ENCODE measurements around the gene UBE4B. TPM values are rescaled to one million over a fixed set of nuclear protein-coding genes. Genes with fewer than 3 reads are reported as not detected.

Gene UBE4B
- total and polyA plus RNA-seq, 4 donors = 7.5 to 25.5 (median 16.6) TPM

DNA sequence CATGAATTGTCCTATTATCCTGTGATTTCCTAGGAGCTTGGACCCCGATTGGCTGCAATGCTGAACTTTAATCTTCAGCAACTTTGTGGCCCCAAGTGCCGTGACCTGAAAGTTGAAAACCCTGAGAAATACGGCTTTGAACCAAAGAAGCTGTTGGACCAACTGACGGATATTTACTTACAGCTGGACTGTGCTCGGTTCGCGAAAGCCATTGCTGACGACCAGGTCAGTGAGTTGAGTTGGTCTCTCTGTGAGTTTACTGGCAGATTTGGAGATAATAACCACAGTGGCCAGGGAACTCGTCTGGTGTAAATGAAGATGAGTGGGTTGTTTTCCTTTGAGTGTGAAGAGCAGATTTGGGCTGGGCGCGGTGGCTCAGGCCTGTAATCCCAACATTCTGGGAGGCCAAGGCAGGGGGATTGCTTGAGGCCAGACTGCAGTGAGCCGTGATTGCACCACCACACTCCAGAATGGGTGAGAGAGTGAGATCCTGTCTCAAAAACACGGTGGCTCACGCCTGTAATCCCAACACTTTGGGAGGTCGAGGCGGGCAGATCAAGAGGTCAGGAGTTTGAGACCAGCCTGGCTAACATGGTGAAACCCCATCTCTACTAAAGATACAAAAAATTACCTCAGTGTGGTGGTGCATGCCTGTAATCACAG lies 138.5 kb downstream of the UBE4B start:
- peak; percentile 38 for DNase-seq (ENCODE audit: low spot score)
- no peaks in the 10 kb centered on the region for H3K4me1 ChIP-seq (ENCODE audit: control insufficient read depth in 4 of 4, insufficient read depth in 4 of 4, low read length in 3 of 4)
- H3K27ac ChIP-seq (ENCODE audit: low read depth in 1 of 2, low read length in 2 of 2) = no peak overlapping the region
- no peak overlapping the region for H3K9ac ChIP-seq (ENCODE audit: low read depth in 1 of 2, low read length in 2 of 2)
- peaks cover 11 to 31% (median 23%) of the 10 kb centered on the region in 4 donors for H3K36me3 ChIP-seq (ENCODE audit: control insufficient read depth in 4 of 4, insufficient read depth in 3 of 4, low read depth in 1 of 4, low read length in 3 of 4)
- H3K4me3 ChIP-seq (ENCODE audit: low read depth in 1 of 3, low read length in 3 of 3) = no peak overlapping the region
- no peaks in the 10 kb centered on the region for H3K9me3 ChIP-seq (ENCODE audit: control insufficient read depth in 4 of 4, low read length in 3 of 4)
- WGBS = 78% methylated on average over 16 of the region's 16 CpGs
- TF ChIP-seq TAF1 (conservative IDR thresholded peaks at IDR 0.05) = no peak
- TF ChIP-seq GABPA (IDR thresholded peaks at IDR 0.05 in 1 of 2, conservative IDR thresholded peaks at IDR 0.05 in 1 of 2) = no peak
- TF ChIP-seq HNF4A (conservative IDR thresholded peaks at IDR 0.05) = peak in 1 of 2 donors; percentile 31
- no peak for TF ChIP-seq EGR1 (IDR thresholded peaks at IDR 0.05; ENCODE audit: low read depth in 2 of 2)
- TF ChIP-seq RXRA (IDR thresholded peaks at IDR 0.05) = peak in 1 of 2 donors; percentile 12
- TF ChIP-seq FOXA1 (IDR thresholded peaks at IDR 0.05) = no peak
- TF ChIP-seq, protein P1, sequence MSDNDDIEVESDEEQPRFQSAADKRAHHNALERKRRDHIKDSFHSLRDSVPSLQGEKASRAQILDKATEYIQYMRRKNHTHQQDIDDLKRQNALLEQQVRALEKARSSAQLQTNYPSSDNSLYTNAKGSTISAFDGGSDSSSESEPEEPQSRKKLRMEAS (IDR thresholded peaks at IDR 0.05) = no peak
- TF ChIP-seq, protein P2, sequence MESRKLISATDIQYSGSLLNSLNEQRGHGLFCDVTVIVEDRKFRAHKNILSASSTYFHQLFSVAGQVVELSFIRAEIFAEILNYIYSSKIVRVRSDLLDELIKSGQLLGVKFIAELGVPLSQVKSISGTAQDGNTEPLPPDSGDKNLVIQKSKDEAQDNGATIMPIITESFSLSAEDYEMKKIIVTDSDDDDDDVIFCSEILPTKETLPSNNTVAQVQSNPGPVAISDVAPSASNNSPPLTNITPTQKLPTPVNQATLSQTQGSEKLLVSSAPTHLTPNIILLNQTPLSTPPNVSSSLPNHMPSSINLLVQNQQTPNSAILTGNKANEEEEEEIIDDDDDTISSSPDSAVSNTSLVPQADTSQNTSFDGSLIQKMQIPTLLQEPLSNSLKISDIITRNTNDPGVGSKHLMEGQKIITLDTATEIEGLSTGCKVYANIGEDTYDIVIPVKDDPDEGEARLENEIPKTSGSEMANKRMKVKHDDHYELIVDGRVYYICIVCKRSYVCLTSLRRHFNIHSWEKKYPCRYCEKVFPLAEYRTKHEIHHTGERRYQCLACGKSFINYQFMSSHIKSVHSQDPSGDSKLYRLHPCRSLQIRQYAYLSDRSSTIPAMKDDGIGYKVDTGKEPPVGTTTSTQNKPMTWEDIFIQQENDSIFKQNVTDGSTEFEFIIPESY (IDR thresholded peaks at IDR 0.05) = no peak
- TF ChIP-seq FOXA2 (IDR thresholded peaks at IDR 0.05) = no peak
- no peak for TF ChIP-seq JUND (IDR thresholded peaks at IDR 0.05)
- no peaks in the 10 kb centered on the region for H3K27me3 ChIP-seq (ENCODE audit: control insufficient read depth in 4 of 4, insufficient read depth in 4 of 4, low read length in 3 of 4)

DNA sequence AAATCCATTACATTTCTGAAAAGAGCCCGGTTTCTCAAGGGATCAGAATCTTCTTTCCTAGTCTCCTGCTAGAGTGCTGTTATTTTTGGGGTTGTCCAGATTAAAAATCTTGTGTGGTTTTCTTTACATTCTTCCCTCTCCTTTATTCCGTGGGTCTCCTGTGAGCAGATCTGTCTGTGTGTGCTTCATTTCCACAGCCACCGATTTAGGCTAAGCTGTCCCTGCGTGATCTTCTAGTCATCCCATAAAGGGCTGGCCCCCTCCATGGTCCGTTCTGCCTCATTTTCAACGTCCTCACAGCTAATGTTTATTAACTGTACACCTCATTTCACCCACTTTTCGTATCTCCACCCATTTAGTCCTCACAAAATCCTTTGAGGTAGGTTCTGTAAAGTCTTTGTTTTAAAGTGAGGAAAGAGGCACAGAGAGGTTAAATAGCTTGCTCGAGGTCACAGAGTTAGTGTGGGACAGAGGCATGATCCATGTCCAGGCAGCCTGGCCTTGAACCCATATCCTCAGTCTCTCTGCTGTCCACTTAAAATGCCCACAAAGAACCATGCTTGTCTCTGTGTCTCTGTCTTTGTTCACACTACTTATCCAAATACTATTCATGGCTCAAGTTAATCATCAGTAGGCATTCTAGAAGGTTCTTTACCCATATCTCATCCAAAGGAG lies 139.4 kb downstream of the UBE4B start:
- no peaks in the 10 kb centered on the region for H3K9me3 ChIP-seq (ENCODE audit: control insufficient read depth in 4 of 4, low read length in 3 of 4)
- H3K4me1 ChIP-seq (ENCODE audit: control insufficient read depth in 4 of 4, insufficient read depth in 4 of 4, low read length in 3 of 4) = no peaks in the 10 kb centered on the region
- H3K4me3 ChIP-seq (ENCODE audit: low read depth in 1 of 3, low read length in 3 of 3) = no peak overlapping the region
- DNase-seq (ENCODE audit: low spot score) = no peak
- H3K9ac ChIP-seq (ENCODE audit: low read depth in 1 of 2, low read length in 2 of 2) = no peak overlapping the region
- peaks cover 11 to 29% (median 23%) of the 10 kb centered on the region in 4 donors for H3K36me3 ChIP-seq (ENCODE audit: control insufficient read depth in 4 of 4, insufficient read depth in 3 of 4, low read depth in 1 of 4, low read length in 3 of 4)
- TF ChIP-seq, protein P1 (IDR thresholded peaks at IDR 0.05) = no peak
- TF ChIP-seq SP1 (IDR thresholded peaks at IDR 0.05) = no peak
- TF ChIP-seq JUND (IDR thresholded peaks at IDR 0.05) = no peak
- TF ChIP-seq FOXA2 (IDR thresholded peaks at IDR 0.05) = no peak
- TF ChIP-seq, protein P3, sequence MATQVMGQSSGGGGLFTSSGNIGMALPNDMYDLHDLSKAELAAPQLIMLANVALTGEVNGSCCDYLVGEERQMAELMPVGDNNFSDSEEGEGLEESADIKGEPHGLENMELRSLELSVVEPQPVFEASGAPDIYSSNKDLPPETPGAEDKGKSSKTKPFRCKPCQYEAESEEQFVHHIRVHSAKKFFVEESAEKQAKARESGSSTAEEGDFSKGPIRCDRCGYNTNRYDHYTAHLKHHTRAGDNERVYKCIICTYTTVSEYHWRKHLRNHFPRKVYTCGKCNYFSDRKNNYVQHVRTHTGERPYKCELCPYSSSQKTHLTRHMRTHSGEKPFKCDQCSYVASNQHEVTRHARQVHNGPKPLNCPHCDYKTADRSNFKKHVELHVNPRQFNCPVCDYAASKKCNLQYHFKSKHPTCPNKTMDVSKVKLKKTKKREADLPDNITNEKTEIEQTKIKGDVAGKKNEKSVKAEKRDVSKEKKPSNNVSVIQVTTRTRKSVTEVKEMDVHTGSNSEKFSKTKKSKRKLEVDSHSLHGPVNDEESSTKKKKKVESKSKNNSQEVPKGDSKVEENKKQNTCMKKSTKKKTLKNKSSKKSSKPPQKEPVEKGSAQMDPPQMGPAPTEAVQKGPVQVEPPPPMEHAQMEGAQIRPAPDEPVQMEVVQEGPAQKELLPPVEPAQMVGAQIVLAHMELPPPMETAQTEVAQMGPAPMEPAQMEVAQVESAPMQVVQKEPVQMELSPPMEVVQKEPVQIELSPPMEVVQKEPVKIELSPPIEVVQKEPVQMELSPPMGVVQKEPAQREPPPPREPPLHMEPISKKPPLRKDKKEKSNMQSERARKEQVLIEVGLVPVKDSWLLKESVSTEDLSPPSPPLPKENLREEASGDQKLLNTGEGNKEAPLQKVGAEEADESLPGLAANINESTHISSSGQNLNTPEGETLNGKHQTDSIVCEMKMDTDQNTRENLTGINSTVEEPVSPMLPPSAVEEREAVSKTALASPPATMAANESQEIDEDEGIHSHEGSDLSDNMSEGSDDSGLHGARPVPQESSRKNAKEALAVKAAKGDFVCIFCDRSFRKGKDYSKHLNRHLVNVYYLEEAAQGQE (IDR thresholded peaks at IDR 0.05) = no peak
- TF ChIP-seq HNF4A (conservative IDR thresholded peaks at IDR 0.05) = no peak
- no peak for TF ChIP-seq NR2F2 (IDR thresholded peaks at IDR 0.05)
- no peak for TF ChIP-seq GABPA (IDR thresholded peaks at IDR 0.05 in 1 of 2, conservative IDR thresholded peaks at IDR 0.05 in 1 of 2)
- TF ChIP-seq EGR1 (IDR thresholded peaks at IDR 0.05; ENCODE audit: low read depth in 2 of 2) = no peak
- no peak for TF ChIP-seq RAD21 (IDR thresholded peaks at IDR 0.05)
- no peak for TF ChIP-seq RXRA (IDR thresholded peaks at IDR 0.05)
- TF ChIP-seq YY1 (IDR thresholded peaks at IDR 0.05) = no peak
- TF ChIP-seq, protein P4, sequence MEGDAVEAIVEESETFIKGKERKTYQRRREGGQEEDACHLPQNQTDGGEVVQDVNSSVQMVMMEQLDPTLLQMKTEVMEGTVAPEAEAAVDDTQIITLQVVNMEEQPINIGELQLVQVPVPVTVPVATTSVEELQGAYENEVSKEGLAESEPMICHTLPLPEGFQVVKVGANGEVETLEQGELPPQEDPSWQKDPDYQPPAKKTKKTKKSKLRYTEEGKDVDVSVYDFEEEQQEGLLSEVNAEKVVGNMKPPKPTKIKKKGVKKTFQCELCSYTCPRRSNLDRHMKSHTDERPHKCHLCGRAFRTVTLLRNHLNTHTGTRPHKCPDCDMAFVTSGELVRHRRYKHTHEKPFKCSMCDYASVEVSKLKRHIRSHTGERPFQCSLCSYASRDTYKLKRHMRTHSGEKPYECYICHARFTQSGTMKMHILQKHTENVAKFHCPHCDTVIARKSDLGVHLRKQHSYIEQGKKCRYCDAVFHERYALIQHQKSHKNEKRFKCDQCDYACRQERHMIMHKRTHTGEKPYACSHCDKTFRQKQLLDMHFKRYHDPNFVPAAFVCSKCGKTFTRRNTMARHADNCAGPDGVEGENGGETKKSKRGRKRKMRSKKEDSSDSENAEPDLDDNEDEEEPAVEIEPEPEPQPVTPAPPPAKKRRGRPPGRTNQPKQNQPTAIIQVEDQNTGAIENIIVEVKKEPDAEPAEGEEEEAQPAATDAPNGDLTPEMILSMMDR (IDR thresholded peaks at IDR 0.05; ENCODE audit: low read depth, low read length, missing input control) = no peak
- TF ChIP-seq, protein P2 (IDR thresholded peaks at IDR 0.05) = no peak
- TF ChIP-seq, protein P5, sequence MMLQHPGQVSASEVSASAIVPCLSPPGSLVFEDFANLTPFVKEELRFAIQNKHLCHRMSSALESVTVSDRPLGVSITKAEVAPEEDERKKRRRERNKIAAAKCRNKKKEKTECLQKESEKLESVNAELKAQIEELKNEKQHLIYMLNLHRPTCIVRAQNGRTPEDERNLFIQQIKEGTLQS (IDR thresholded peaks at IDR 0.05) = no peak
- no peak for TF ChIP-seq TAF1 (conservative IDR thresholded peaks at IDR 0.05)
- TF ChIP-seq FOXA1 (IDR thresholded peaks at IDR 0.05) = no peak
- TF ChIP-seq HNF4G (IDR thresholded peaks at IDR 0.05) = no peak
- no peak overlapping the region for H3K27ac ChIP-seq (ENCODE audit: low read depth in 1 of 2, low read length in 2 of 2)
- no peaks in the 10 kb centered on the region for H3K27me3 ChIP-seq (ENCODE audit: control insufficient read depth in 4 of 4, insufficient read depth in 4 of 4, low read length in 3 of 4)
- WGBS = 95% methylated on average over 8 of the region's 8 CpGs
